Fibroblast of villous mesenchyme (primary cell): ENCODE measurements around the gene PITPNM3. TPM values are rescaled to one million over a fixed set of nuclear protein-coding genes. Genes with fewer than 3 reads are reported as not detected.
"Not testable (repeated sequence)": the region's sequence is repeated elsewhere in the genome, so short reads cannot be mapped to it uniquely, and the experiment has no call there.

ENCODE experiments used
- DNase-seq: peaks from one replicate; pipeline ENCODE4 v3.0.0-alpha.2; 2010; ENCODE audit warnings: low read depth
- H3K4me3 ChIP-seq: 2 replicates; pipeline ENCODE4 v1.5.1; 2011; ENCODE audit warnings: low read depth, mild to moderate bottlenecking, low read length
- total RNA-seq: library from RNA; depleted of rRNA; stranded (reverse); fragments of >200 nt; gene quantifications from 2 replicates; pipeline ENCODE4 v1.2.3, GENCODE V29; 2012
- TF ChIP-seq, protein P1 (sequence below): IDR thresholded peaks from 2 replicates; pipeline ENCODE4 v1.5.1; 2012; ENCODE audit warnings: low read depth, mild to moderate bottlenecking, low read length; ENCODE audit not compliant: insufficient read depth

PITPNM3 gene
- total RNA-seq, 1 donor = under 0.01 TPM

GRCh38 chr17:6596941-6597340 lies 40.6 kb upstream of the PITPNM3 start:
- H3K4me3 ChIP-seq = no peak overlapping the region
- no peak for DNase-seq
- TF ChIP-seq, protein P1, sequence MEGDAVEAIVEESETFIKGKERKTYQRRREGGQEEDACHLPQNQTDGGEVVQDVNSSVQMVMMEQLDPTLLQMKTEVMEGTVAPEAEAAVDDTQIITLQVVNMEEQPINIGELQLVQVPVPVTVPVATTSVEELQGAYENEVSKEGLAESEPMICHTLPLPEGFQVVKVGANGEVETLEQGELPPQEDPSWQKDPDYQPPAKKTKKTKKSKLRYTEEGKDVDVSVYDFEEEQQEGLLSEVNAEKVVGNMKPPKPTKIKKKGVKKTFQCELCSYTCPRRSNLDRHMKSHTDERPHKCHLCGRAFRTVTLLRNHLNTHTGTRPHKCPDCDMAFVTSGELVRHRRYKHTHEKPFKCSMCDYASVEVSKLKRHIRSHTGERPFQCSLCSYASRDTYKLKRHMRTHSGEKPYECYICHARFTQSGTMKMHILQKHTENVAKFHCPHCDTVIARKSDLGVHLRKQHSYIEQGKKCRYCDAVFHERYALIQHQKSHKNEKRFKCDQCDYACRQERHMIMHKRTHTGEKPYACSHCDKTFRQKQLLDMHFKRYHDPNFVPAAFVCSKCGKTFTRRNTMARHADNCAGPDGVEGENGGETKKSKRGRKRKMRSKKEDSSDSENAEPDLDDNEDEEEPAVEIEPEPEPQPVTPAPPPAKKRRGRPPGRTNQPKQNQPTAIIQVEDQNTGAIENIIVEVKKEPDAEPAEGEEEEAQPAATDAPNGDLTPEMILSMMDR = no peak

DNA sequence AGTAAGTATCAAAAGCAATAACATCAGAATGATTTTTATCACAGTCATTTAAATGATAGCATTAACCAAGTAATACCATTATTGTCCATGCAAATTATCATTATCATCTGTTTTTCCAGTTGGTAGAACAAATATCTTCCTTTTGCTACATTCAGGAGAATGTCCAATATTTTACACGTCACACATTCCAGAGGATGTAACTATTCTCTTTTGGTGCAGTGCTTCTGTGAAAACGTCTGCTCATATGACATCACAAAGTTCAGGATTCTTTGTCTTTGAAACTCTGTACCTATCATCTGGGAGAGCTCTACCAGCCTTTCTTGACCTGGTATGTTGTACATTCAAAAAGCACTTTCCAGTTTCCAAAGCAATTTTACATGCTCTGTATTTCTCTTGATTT lies 40.2 kb upstream of the PITPNM3 start:
- TF ChIP-seq, protein P1 = no peak

DNA sequence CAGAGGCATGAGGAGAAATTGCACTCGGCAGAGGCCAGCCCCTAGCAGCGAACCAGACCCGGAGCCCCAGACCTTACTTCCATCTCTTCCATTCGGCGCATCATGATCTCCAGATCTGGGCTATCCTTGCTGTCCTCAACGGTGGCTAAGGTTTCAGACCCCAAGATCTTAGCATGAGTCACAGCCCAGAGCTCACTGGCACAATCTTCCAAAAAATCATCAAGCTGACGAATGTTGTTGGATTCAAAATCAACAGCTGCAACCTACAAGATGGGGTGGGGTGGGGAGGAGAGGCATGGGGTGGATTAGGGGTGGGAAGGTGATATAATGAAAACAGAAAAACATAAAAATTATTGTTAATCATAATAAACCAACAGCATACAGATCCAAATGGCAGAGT lies 39.7 kb upstream of the PITPNM3 start:
- H3K4me3 ChIP-seq = no peak overlapping the region
- TF ChIP-seq, protein P1 = no peak
- no peak for DNase-seq

More for the DNA sequence above, 40.2 kb upstream of the PITPNM3 start:
- H3K4me3 ChIP-seq = no peak overlapping the region
- DNase-seq = no peak

DNA sequence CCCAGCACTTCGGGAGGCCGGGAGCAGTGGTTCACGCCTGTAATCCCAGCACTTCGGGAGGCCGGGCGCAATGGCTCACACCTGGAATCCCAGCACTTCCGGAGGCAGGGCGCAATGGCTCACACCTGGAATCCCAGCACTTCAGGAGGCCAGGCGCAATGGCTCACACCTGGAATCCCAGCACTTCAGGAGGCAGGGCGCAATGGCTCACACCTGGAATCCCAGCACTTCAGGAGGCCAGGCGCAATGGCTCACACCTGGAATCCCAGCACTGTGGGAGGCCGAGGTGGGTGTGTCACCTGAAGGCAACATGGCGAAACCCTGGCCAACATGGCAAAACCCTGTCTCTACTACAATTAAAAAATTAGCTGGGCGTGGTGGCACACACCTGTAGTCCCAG lies 37.0 kb upstream of the PITPNM3 start:
- H3K4me3 ChIP-seq, DNase-seq: not testable (repeated sequence)

- DNase-seq = no peak
- H3K4me3 ChIP-seq = no peak overlapping the region
- TF ChIP-seq, protein P1 = no peak
These were observed 35.8 kb upstream of the PITPNM3 start for GRCh38 chr17:6592173-6592572.

- TF ChIP-seq, protein P1 = no peak
- DNase-seq = peak; percentile 66
- H3K4me3 ChIP-seq = no peak overlapping the region
These were observed 35.3 kb upstream of the PITPNM3 start for GRCh38 chr17:6591599-6592158.

DNA sequence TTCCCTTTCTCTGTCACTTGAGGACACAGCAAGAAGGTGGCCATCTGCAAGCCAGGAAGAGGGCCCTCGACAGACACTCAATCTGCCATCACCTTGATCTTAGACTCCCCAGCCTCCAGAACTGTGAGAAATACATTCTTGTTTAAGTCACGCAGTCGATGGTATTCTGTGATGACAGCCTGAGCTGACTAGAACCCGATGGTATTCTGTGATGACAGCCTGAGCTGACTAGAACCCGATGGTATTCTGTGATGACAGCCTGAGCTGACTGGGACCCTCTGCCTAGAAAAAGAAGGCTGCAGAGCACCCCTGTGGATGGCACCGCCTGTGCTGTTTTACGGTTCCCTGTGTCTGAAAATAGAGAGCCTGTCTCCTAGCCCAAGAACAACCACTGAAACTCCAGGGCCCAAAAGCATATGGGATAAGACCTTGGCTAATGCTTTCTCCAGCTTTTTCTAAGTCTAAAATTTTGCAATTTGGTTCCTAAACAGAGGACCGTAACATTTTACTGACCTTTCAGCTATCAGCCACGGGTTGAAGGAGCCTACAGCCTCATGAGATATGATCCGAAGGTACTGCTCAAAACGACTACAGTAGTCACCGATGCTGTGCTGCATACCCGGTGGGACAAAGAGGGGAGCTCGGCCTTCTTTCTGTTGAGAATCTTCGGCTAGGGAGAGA lies 33.1 kb upstream of the PITPNM3 start:
- TF ChIP-seq, protein P1 = no peak
- no peak overlapping the region for H3K4me3 ChIP-seq
- no peak for DNase-seq
